Keratinocyte (primary cell): ENCODE data around the gene TMEM54. TPM values are rescaled to one million over a fixed set of nuclear protein-coding genes. Genes with fewer than 3 reads are reported as not detected.
A peak's percentile ranks its signal among the peaks of the same experiment; 100 is the strongest.

Experiments used
- DNase-seq: peaks from one replicate; pipeline ENCODE4 v3.0.0-alpha.2; 2011; ENCODE audit warnings: low read depth, missing footprints, low spot score
- FAIRE-seq: peaks from 2 replicates; lab custom pipeline; 2011; peaks lifted over from hg19 to GRCh38; lab: Jason Lieb, UNC
- H2AFZ ChIP-seq: 2 replicates; pipeline ENCODE4 v1.6.0; 2012; ENCODE audit warnings: low read length, control low read depth, inconsistent platforms; ENCODE audit not compliant: control insufficient read depth
- H3K27ac ChIP-seq: 2 replicates; pipeline ENCODE4 v1.5.1; 2011; ENCODE audit warnings: low read length; ENCODE audit not compliant: control insufficient read depth, insufficient read depth
- H3K27me3 ChIP-seq: 3 replicates; pipeline ENCODE4 v1.6.0; 2011; ENCODE audit warnings: low read length; ENCODE audit not compliant: control insufficient read depth, insufficient read depth; ENCODE audit errors: extremely low read depth
- H3K36me3 ChIP-seq, 2 experiments: 2 replicates in 1 of 2; 3 replicates in 1 of 2; pipeline ENCODE4 v1.5.1; 2011; ENCODE audit warnings: low read length in 2 of 2, mild to moderate bottlenecking in 1 of 2; ENCODE audit not compliant: control insufficient read depth in 2 of 2, insufficient read depth in 2 of 2; ENCODE audit errors: extremely low read depth in 1 of 2
- H3K4me1 ChIP-seq: 3 replicates; pipeline ENCODE4 v1.5.1; 2011; ENCODE audit warnings: low read length; ENCODE audit not compliant: control insufficient read depth, insufficient read depth; ENCODE audit errors: extremely low read depth
- H3K4me2 ChIP-seq: 3 replicates; pipeline ENCODE4 v1.6.0; 2011; ENCODE audit warnings: low read depth, low read length; ENCODE audit not compliant: control insufficient read depth, insufficient read depth; ENCODE audit errors: extremely low read depth
- H3K4me3 ChIP-seq, 3 experiments: fragments of 200-600 bp in 1 of 3; sonication (generic) in 1 of 3; 2 replicates in 2 of 3; 3 replicates in 1 of 3; pipeline ENCODE4 v1.5.1; 2011 to 2016; ENCODE audit warnings: low read length in 3 of 3, mild to moderate bottlenecking in 3 of 3, control low read depth in 2 of 3, inconsistent platforms in 1 of 3, low read depth in 1 of 3, mixed read lengths in 1 of 3, mixed run types in 1 of 3, moderate library complexity in 1 of 3; ENCODE audit not compliant: control insufficient read depth in 2 of 3, insufficient read depth in 2 of 3; ENCODE audit errors: extremely low read depth in 1 of 3
- H3K79me2 ChIP-seq: 2 replicates; pipeline ENCODE4 v1.6.0; 2012; ENCODE audit warnings: low read length; ENCODE audit not compliant: control insufficient read depth, insufficient read depth
- H3K9ac ChIP-seq: 3 replicates; pipeline ENCODE4 v1.6.0; 2011; ENCODE audit warnings: low read length; ENCODE audit not compliant: control insufficient read depth, insufficient read depth; ENCODE audit errors: extremely low read depth
- H3K9me1 ChIP-seq: 3 replicates; pipeline ENCODE4 v1.6.0; 2011; ENCODE audit warnings: low read length; ENCODE audit not compliant: control insufficient read depth, insufficient read depth; ENCODE audit errors: extremely low read depth
- H3K9me3 ChIP-seq: 2 replicates; pipeline ENCODE4 v1.5.1; 2012; ENCODE audit warnings: low read depth, low read length; ENCODE audit not compliant: control insufficient read depth
- H4K20me1 ChIP-seq: 3 replicates; pipeline ENCODE4 v1.6.0; 2011; ENCODE audit warnings: low read length; ENCODE audit not compliant: control insufficient read depth, insufficient read depth; ENCODE audit errors: extremely low read depth
- CTCF ChIP-seq, 3 experiments: IDR thresholded peaks in 1 of 3; conservative IDR thresholded peaks in 1 of 3; optimal IDR thresholded peaks in 1 of 3; 2 replicates in 2 of 3; 3 replicates in 1 of 3; pipeline versions ENCODE3 to v1.5.1; 2011; ENCODE audit warnings: low read length in 3 of 3, mild to moderate bottlenecking in 3 of 3, moderate library complexity in 2 of 3, control low read depth in 1 of 3, inconsistent platforms in 1 of 3; ENCODE audit not compliant: insufficient read depth in 2 of 3; ENCODE audit errors: extremely low read depth in 1 of 3
- EZH2 ChIP-seq: IDR thresholded peaks from one replicate; pipeline ENCODE4 v1.6.1; 2012; ENCODE audit warnings: inconsistent platforms, mild to moderate bottlenecking, low read length, moderate library complexity
- dilution Hi-C: fragments of 300-500 bp; cut with MboI; formaldehyde crosslinking; loops from one replicate; pipeline ENCODE4 v1.7.0; 2020; ENCODE audit warnings: low sequenced_read_pairs; ENCODE audit not compliant: extremely low pct_ligation_motif_present
- polyA plus RNA-seq, 5 experiments: library from polyadenylated mRNA; depleted of rRNA in 3 of 5; stranded (reverse) in 3 of 5; stranded (forward) in 1 of 5; unstranded in 1 of 5; fragments of >200 nt; gene quantifications; 1 replicate in 1 of 5; 2 replicates in 3 of 5; 3 replicates in 1 of 5; pipeline versions ENCODE4 v1.2.1 to v1.2.3, GENCODE V29; 2011 to 2012; ENCODE audit warnings: missing spikeins in 2 of 5, low read depth in 1 of 5, low replicate concordance in 1 of 5

Gene TMEM54
- polyA plus RNA-seq, 1 donor (not counting 4 experiments of a cell fraction or from before 2014, with no cell fraction given), result 59.4 TPM

GRCh38 chr1:32885676-32886003 is 15.5 kb downstream of the TMEM54 start:
- no peak overlapping the region for H3K4me3 ChIP-seq
- H4K20me1 ChIP-seq, result peaks cover 4% of the 10 kb centered on the region
- no peaks in the 10 kb centered on the region for H3K9me1 ChIP-seq
- no peaks in the 10 kb centered on the region for H3K9me3 ChIP-seq
- no peak overlapping the region for H3K27ac ChIP-seq
- DNase-seq (no peak), FAIRE-seq (no peak)
- no peaks in the 10 kb centered on the region for H3K4me1 ChIP-seq
- TF ChIP-seq EZH2 (peak; percentile 21), CTCF (optimal IDR thresholded peaks at IDR 0.05 in 1 of 3, IDR thresholded peaks at IDR 0.05 in 1 of 3, conservative IDR thresholded peaks at IDR 0.05 in 1 of 3; ENCODE audit: extremely low read depth in 1 of 3, insufficient read depth in 2 of 3, low read length in 3 of 3) (no peak)
- H3K27me3 ChIP-seq, result peaks cover 39% of the 10 kb centered on the region
- H2AFZ ChIP-seq, result no peak overlapping the region
- H3K79me2 ChIP-seq, result no peaks in the 10 kb centered on the region
- dilution Hi-C loops, result no loop called here
- H3K36me3 ChIP-seq, result no peaks in the 10 kb centered on the region
- no peak overlapping the region for H3K4me2 ChIP-seq
- no peak overlapping the region for H3K9ac ChIP-seq

- dilution Hi-C loops, result no loop called here
- H2AFZ ChIP-seq, result no peak overlapping the region
- H3K9me3 ChIP-seq, result no peaks in the 10 kb centered on the region
- H3K79me2 ChIP-seq, result no peaks in the 10 kb centered on the region
- H3K4me3 ChIP-seq, result no peak overlapping the region
- H3K9me1 ChIP-seq, result no peaks in the 10 kb centered on the region
- no peaks in the 10 kb centered on the region for H3K36me3 ChIP-seq
- H3K9ac ChIP-seq, result no peak overlapping the region
- no peak for DNase-seq
- no peak for FAIRE-seq
- no peak for TF ChIP-seq CTCF (optimal IDR thresholded peaks at IDR 0.05 in 1 of 3, IDR thresholded peaks at IDR 0.05 in 1 of 3, conservative IDR thresholded peaks at IDR 0.05 in 1 of 3; ENCODE audit: extremely low read depth in 1 of 3, insufficient read depth in 2 of 3, low read length in 3 of 3)
- TF ChIP-seq EZH2, result no peak
- peaks cover 4% of the 10 kb centered on the region for H4K20me1 ChIP-seq
- H3K27ac ChIP-seq, result no peak overlapping the region
- no peak overlapping the region for H3K4me2 ChIP-seq
- H3K27me3 ChIP-seq, result peaks cover 38% of the 10 kb centered on the region
- no peaks in the 10 kb centered on the region for H3K4me1 ChIP-seq
Observed at GRCh38 chr1:32884726-32885125, 16.5 kb downstream of the TMEM54 start.
